ENCODE data around the gene USF2.

The USF2 gene

GRCh38 chr19:35260694-35261304 is 8.0 kb upstream of the USF2 start:
- Histone ChIP-seq H3K27ac (ENCODE audit: low read depth, low read length) (no peak overlapping the region), H3K36me3 (ENCODE audit: control insufficient read depth, insufficient read depth, low read length) (peaks cover 82% of the 10 kb centered on the region), H3K9ac (ENCODE audit: low read length) (no peak overlapping the region), H3K4me1 (ENCODE audit: control insufficient read depth, insufficient read depth, low read length) (no peaks in the 10 kb centered on the region; the same call in 1 of the 2 replicates), H3K4me3 (ENCODE audit: low read depth, low read length) (no peak overlapping the region), H3K27me3 (ENCODE audit: control insufficient read depth, insufficient read depth, low read length) (no peaks in the 10 kb centered on the region), H3K9me3 (ENCODE audit: control insufficient read depth, insufficient read depth, low read depth, low read length) (no peaks in the 10 kb centered on the region)

GRCh38 chr19:35261356-35262100 is 7.2 kb upstream of the USF2 start:
- Histone ChIP-seq H3K4me1 (ENCODE audit: control insufficient read depth, insufficient read depth, low read length) (peaks cover 2% of the 10 kb centered on the region), H3K4me3 (ENCODE audit: low read depth, low read length) (no peak overlapping the region), H3K9ac (ENCODE audit: low read length) (no peak overlapping the region), H3K27ac (ENCODE audit: low read depth, low read length) (no peak overlapping the region), H3K27me3 (ENCODE audit: control insufficient read depth, insufficient read depth, low read length) (no peaks in the 10 kb centered on the region), H3K9me3 (ENCODE audit: control insufficient read depth, insufficient read depth, low read depth, low read length) (no peaks in the 10 kb centered on the region), H3K36me3 (ENCODE audit: control insufficient read depth, insufficient read depth, low read length) (peaks cover 86% of the 10 kb centered on the region)

GRCh38 chr19:35262101-35262761 is 6.5 kb upstream of the USF2 start:
- no peaks in the 10 kb centered on the region for H3K27me3 ChIP-seq (ENCODE audit: control insufficient read depth, insufficient read depth, low read length)
- no peak overlapping the region for H3K4me3 ChIP-seq (ENCODE audit: low read depth, low read length)
- no peak overlapping the region for H3K27ac ChIP-seq (ENCODE audit: low read depth, low read length)
- H3K4me1 ChIP-seq (ENCODE audit: control insufficient read depth, insufficient read depth, low read length) = peaks cover 7% of the 10 kb centered on the region
- no peak overlapping the region for H3K9ac ChIP-seq (ENCODE audit: low read length)
- H3K36me3 ChIP-seq (ENCODE audit: control insufficient read depth, insufficient read depth, low read length) = peaks cover 83% of the 10 kb centered on the region
- H3K9me3 ChIP-seq (ENCODE audit: control insufficient read depth, insufficient read depth, low read depth, low read length) = no peaks in the 10 kb centered on the region

GRCh38 chr19:35264268-35265125 is 4.3 kb upstream of the USF2 start:
- no peaks in the 10 kb centered on the region for H3K27me3 ChIP-seq (ENCODE audit: control insufficient read depth, insufficient read depth, low read length)
- H3K36me3 ChIP-seq (ENCODE audit: control insufficient read depth, insufficient read depth, low read length) = peaks cover 66% of the 10 kb centered on the region
- no peak overlapping the region for H3K9ac ChIP-seq (ENCODE audit: low read length)
- H3K9me3 ChIP-seq (ENCODE audit: control insufficient read depth, insufficient read depth, low read depth, low read length) = no peaks in the 10 kb centered on the region
- H3K4me3 ChIP-seq (ENCODE audit: low read depth, low read length) = no peak overlapping the region
- peaks cover 8% of the 10 kb centered on the region for H3K4me1 ChIP-seq (ENCODE audit: control insufficient read depth, insufficient read depth, low read length)
- no peak overlapping the region for H3K27ac ChIP-seq (ENCODE audit: low read depth, low read length)

DNA sequence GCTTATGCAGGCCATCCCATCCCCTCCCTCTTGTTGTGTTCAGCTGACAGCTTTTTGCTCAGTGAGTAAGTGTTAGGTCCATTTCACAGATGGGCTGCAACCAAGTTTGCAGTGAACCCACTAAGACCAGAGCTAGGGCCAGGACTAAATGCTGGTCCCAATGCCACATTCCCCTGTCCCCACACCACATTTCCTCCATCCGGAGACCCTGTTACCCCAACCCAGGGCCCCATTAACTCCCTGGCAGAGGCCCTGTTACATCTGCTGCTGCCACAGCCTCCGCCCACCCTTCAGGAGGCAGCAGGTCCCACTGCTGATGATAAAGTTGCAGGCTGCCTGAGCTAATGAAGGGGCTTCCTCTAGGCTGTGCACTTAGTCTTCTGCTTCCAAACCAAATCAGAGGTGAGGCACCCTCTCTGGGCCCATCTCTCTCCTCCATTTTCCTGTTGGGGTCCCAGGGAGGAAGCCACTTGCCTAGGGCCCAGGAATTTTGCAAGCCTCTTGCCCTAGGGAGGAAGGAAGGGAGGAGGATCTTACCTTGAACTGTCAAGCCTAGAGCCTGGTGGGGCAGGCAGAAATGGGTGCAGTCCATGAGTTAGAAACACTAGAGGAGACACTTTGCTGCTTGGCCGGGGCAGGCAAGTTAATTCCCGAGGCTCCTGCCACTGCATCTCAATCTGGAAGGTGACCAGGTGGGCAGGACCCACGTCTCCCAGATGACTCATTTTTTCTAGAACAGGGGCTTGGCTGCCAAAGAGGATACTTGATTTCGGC is 3.4 kb upstream of the USF2 start:
- Histone ChIP-seq H3K9ac (ENCODE audit: low read length) (no peak overlapping the region), H3K4me1 (ENCODE audit: control insufficient read depth, insufficient read depth, low read length) (peaks cover 8% of the 10 kb centered on the region), H3K36me3 (ENCODE audit: control insufficient read depth, insufficient read depth, low read length) (peaks cover 64% of the 10 kb centered on the region), H3K27ac (ENCODE audit: low read depth, low read length) (no peak overlapping the region), H3K27me3 (ENCODE audit: control insufficient read depth, insufficient read depth, low read length) (no peaks in the 10 kb centered on the region), H3K4me3 (ENCODE audit: low read depth, low read length) (no peak overlapping the region), H3K9me3 (ENCODE audit: control insufficient read depth, insufficient read depth, low read depth, low read length) (no peaks in the 10 kb centered on the region)

- Histone ChIP-seq H3K4me1 (ENCODE audit: control insufficient read depth, insufficient read depth, low read length) (peaks cover 8% of the 10 kb centered on the region), H3K27me3 (ENCODE audit: control insufficient read depth, insufficient read depth, low read length) (no peaks in the 10 kb centered on the region), H3K9me3 (ENCODE audit: control insufficient read depth, insufficient read depth, low read depth, low read length) (no peaks in the 10 kb centered on the region), H3K36me3 (ENCODE audit: control insufficient read depth, insufficient read depth, low read length) (peaks cover 65% of the 10 kb centered on the region), H3K9ac (ENCODE audit: low read length) (no peak overlapping the region), H3K27ac (ENCODE audit: low read depth, low read length) (no peak overlapping the region), H3K4me3 (ENCODE audit: low read depth, low read length) (no peak overlapping the region)
Measured at GRCh38 chr19:35265900-35266519, 2.8 kb upstream of the USF2 start.

DNA sequence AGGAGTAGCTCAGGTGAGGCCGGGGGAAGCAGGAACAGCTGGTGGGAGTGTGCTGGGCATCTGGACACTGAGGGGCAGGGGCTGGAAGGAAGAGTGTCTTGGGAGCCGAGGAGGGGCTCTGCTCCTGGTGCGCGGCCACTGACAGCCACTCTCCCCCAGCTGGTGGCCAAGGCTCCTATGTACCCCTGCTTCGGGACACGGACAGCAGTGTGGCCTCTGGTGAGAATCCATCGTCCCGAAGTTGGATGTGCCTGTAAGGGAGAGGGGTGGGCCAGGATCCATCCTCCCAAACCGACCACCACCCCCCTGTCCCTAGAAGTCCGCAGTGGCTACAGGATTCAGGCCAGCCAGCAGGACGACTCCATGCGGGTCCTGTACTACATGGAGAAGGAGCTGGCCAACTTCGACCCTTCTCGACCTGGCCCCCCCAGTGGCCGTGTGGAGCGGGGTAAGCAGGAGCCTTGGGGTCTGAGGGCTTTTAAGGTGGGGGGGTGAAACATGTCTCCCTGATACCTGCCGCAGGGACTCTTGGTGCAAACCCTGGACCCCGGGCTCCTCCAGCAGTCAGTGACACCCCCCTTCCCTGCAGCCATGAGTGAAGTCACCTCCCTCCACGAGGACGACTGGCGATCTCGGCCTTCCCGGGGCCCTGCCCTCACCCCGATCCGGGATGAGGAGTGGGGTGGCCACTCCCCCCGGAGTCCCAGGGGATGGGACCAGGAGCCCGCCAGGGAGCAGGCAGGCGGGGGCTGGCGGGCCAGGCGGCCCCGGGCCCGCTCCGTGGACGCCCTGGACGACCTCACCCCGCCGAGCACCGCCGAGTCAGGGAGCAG is 2.0 kb upstream of the USF2 start:
- no peaks in the 10 kb centered on the region for H3K9me3 ChIP-seq (ENCODE audit: control insufficient read depth, insufficient read depth, low read depth, low read length)
- peak overlapping the region; percentile 87 for H3K9ac ChIP-seq (ENCODE audit: low read length)
- H3K27me3 ChIP-seq (ENCODE audit: control insufficient read depth, insufficient read depth, low read length) = no peaks in the 10 kb centered on the region
- peak overlapping the region; percentile 90; the same call in 1 of the 2 replicates for H3K27ac ChIP-seq (ENCODE audit: low read depth, low read length)
- peak overlapping the region; percentile 88 for H3K4me3 ChIP-seq (ENCODE audit: low read depth, low read length)
- H3K36me3 ChIP-seq (ENCODE audit: control insufficient read depth, insufficient read depth, low read length) = peaks cover 65% of the 10 kb centered on the region
- H3K4me1 ChIP-seq (ENCODE audit: control insufficient read depth, insufficient read depth, low read length) = peaks cover 8% of the 10 kb centered on the region

GRCh38 chr19:35267353-35267817 is 1.4 kb upstream of the USF2 start:
- Histone ChIP-seq H3K36me3 (ENCODE audit: control insufficient read depth, insufficient read depth, low read length) (peaks cover 65% of the 10 kb centered on the region), H3K9me3 (ENCODE audit: control insufficient read depth, insufficient read depth, low read depth, low read length) (no peaks in the 10 kb centered on the region), H3K27me3 (ENCODE audit: control insufficient read depth, insufficient read depth, low read length) (no peaks in the 10 kb centered on the region), H3K9ac (ENCODE audit: low read length) (peak overlapping the region; percentile 87), H3K27ac (ENCODE audit: low read depth, low read length) (peak overlapping the region; percentile 90), H3K4me1 (ENCODE audit: control insufficient read depth, insufficient read depth, low read length) (peaks cover 8% of the 10 kb centered on the region; the same call in 1 of the 2 replicates), H3K4me3 (ENCODE audit: low read depth, low read length) (peak overlapping the region; percentile 88)

DNA sequence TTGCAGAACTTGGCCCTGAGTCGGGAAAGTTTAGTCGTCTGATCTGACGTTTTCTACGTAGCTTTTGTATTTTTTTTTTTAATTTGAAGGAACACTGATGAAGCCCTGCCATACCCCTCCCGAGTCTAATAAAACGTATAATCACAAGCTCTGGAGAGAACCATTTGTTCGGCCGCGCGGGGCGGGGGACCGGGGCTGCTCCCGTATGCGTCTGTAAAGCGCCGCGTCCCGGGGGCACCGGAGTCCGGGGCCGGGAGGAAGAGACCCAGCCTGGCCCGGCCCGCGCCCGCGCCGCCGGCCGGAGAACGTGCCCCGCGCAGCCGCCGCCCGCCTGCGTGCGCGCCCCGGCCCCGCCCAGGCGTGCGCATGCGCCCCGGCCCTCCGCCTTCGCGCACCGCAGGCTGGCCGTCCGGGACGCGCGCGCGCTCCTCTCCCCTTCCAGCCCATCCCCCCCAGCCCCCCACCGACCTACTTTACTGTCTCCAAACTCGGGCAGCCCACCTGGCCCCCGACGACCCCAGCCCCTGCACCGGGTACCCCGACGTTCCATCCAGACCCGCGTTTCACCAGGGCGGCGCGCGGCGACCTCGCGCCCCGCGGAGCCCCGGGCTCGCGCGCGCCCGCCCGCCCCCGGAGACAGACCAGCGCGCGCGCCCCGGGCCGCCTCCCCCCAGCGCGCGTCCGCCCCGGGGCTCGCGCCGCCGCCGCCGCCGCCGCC is 785 bp upstream of the USF2 start:
- Histone ChIP-seq H3K9ac (ENCODE audit: low read length) (peak overlapping the region; percentile 87), H3K36me3 (ENCODE audit: control insufficient read depth, insufficient read depth, low read length) (peaks cover 62% of the 10 kb centered on the region), H3K4me1 (ENCODE audit: control insufficient read depth, insufficient read depth, low read length) (peaks cover 8% of the 10 kb centered on the region; the same call in 1 of the 2 replicates), H3K4me3 (ENCODE audit: low read depth, low read length) (peak overlapping the region; percentile 88), H3K9me3 (ENCODE audit: control insufficient read depth, insufficient read depth, low read depth, low read length) (no peaks in the 10 kb centered on the region), H3K27ac (ENCODE audit: low read depth, low read length) (peak overlapping the region; percentile 90), H3K27me3 (ENCODE audit: control insufficient read depth, insufficient read depth, low read length) (no peaks in the 10 kb centered on the region)
